Endothelial cell of umbilical vein (primary cell): ENCODE results near the gene DEPDC1B. TPM values are rescaled to one million over a fixed set of nuclear protein-coding genes. Genes with fewer than 3 reads are reported as not detected.

ENCODE experiments used
- BruUV-seq: library from RNA; stranded (reverse); fragments of 400-500 nt; replicated peaks from 2 replicates; lab custom pipeline; 2021; lab: Mats Ljungman, UMichigan
- CTCF ChIA-PET: fragments of 300-600, 350-600 bp; sonication (Branson Sonifier 250); formaldehyde crosslinking; loops from one replicate; lab custom pipeline; 2021; ENCODE audit warnings: antibody characterized with exemption, inconsistent platforms; lab: Charles Lee
- POLR2A ChIA-PET: fragments of 300-600, 350-600 bp; sonication (Branson Sonifier 250); formaldehyde crosslinking; loops from one replicate; lab custom pipeline; 2021; ENCODE audit warnings: antibody characterized with exemption, inconsistent platforms; lab: Charles Lee
- DNase-seq: peaks from one replicate; pipeline ENCODE4 v3.0.0-alpha.2; 2011; ENCODE audit warnings: low read depth, low spot score
- FAIRE-seq: peaks from 2 replicates; lab custom pipeline; 2011; peaks lifted over from hg19 to GRCh38; lab: Jason Lieb, UNC
- H2AFZ ChIP-seq: 2 replicates; pipeline ENCODE4 v1.6.0; 2012; ENCODE audit warnings: low read depth, low read length, control low read depth, inconsistent platforms
- H3K27ac ChIP-seq: 2 replicates; pipeline ENCODE4 v1.5.1; 2011; ENCODE audit warnings: low read depth, mild to moderate bottlenecking, control low read depth, low read length, moderate library complexity; ENCODE audit not compliant: insufficient read depth
- H3K27me3 ChIP-seq, 2 experiments: 2 replicates each; pipeline versions ENCODE4 v1.6.0 to v1.6.1; 2011; ENCODE audit warnings: low read length in 2 of 2, mixed read lengths in 1 of 2; ENCODE audit not compliant: control insufficient read depth in 2 of 2, insufficient read depth in 2 of 2
- H3K36me3 ChIP-seq, 2 experiments: 2 replicates in 1 of 2; 3 replicates in 1 of 2; pipeline ENCODE4 v1.5.1; 2011; ENCODE audit warnings: low read length in 2 of 2, mild to moderate bottlenecking in 1 of 2, moderate library complexity in 1 of 2; ENCODE audit not compliant: control insufficient read depth in 2 of 2, insufficient read depth in 2 of 2; ENCODE audit errors: extremely low read depth in 1 of 2
- H3K4me1 ChIP-seq: 3 replicates; pipeline ENCODE4 v1.5.1; 2011; ENCODE audit warnings: mild to moderate bottlenecking, low read length; ENCODE audit not compliant: control insufficient read depth, insufficient read depth; ENCODE audit errors: extremely low read depth
- H3K4me2 ChIP-seq: 2 replicates; pipeline ENCODE4 v1.6.1; 2011; ENCODE audit warnings: low read length, control low read depth, mixed read lengths; ENCODE audit not compliant: insufficient read depth
- H3K4me3 ChIP-seq, 3 experiments: fragments of 200-600 bp in 1 of 3; sonication (generic), shearing (Covaris generic) in 1 of 3; replicated peaks in 1 of 3; 2 replicates each; pipeline ENCODE4 v1.5.1; 2011 to 2016; ENCODE audit warnings: control low read depth in 3 of 3, low read length in 3 of 3, mild to moderate bottlenecking in 2 of 3, inconsistent platforms in 1 of 3, low read depth in 1 of 3, moderate library complexity in 1 of 3; ENCODE audit not compliant: insufficient read depth in 1 of 3
- H3K79me2 ChIP-seq: 2 replicates; pipeline ENCODE4 v1.6.0; 2012; ENCODE audit warnings: low read length, inconsistent platforms; ENCODE audit not compliant: control insufficient read depth, insufficient read depth
- H3K9ac ChIP-seq: replicated peaks from 2 replicates; pipeline ENCODE3; 2011; ENCODE audit warnings: low read length, control low read depth; ENCODE audit not compliant: insufficient read depth; ENCODE audit errors: extremely low read depth
- H3K9me1 ChIP-seq: replicated peaks from 3 replicates; pipeline ENCODE4 v1.6.0; 2011; ENCODE audit warnings: mild to moderate bottlenecking, low read length; ENCODE audit not compliant: control insufficient read depth, insufficient read depth; ENCODE audit errors: extremely low read depth
- H3K9me3 ChIP-seq: replicated peaks from 2 replicates; pipeline ENCODE4 v1.5.1; 2012; ENCODE audit warnings: low read length, inconsistent platforms; ENCODE audit not compliant: control insufficient read depth, insufficient read depth
- H4K20me1 ChIP-seq: replicated peaks from 2 replicates; pipeline ENCODE3; 2011; ENCODE audit warnings: mild to moderate bottlenecking, low read length; ENCODE audit not compliant: control insufficient read depth, insufficient read depth; ENCODE audit errors: extremely low read depth
- CTCF ChIP-seq, 2 donors: IDR thresholded peaks; 1 replicate in 1 of 2; 2 replicates in 1 of 2; pipeline ENCODE4 v1.5.1; 2011; ENCODE audit warnings: low read length in 2 of 2, mild to moderate bottlenecking in 2 of 2, moderate library complexity in 2 of 2, control low read depth in 1 of 2, inconsistent platforms in 1 of 2, low read depth in 1 of 2; ENCODE audit not compliant: insufficient read depth in 1 of 2; ENCODE audit errors: extremely low read depth in 1 of 2
- EZH2 ChIP-seq: IDR thresholded peaks from 2 replicates; pipeline ENCODE4 v1.6.1; 2012; ENCODE audit warnings: borderline replicate concordance, low read depth, mild to moderate bottlenecking, moderate library complexity, low read length, inconsistent platforms; ENCODE audit not compliant: severe bottlenecking
- FOS ChIP-seq: IDR thresholded peaks from 2 replicates; pipeline ENCODE4 v1.6.1; 2011; ENCODE audit warnings: mild to moderate bottlenecking, low read length, moderate library complexity, borderline replicate concordance; ENCODE audit not compliant: insufficient read depth
- GATA2 ChIP-seq: IDR thresholded peaks from 2 replicates; pipeline ENCODE4 v1.7.0; 2011; ENCODE audit warnings: low read depth, mild to moderate bottlenecking, moderate library complexity, mixed read lengths, low read length; ENCODE audit not compliant: insufficient read length, insufficient read depth
- JUN ChIP-seq: IDR thresholded peaks from 2 replicates; pipeline ENCODE4 v1.6.1; 2011; ENCODE audit warnings: borderline replicate concordance, low read depth; ENCODE audit not compliant: insufficient read length, insufficient read depth
- MAX ChIP-seq: IDR thresholded peaks from 2 replicates; pipeline ENCODE4 v1.6.1; 2011; ENCODE audit not compliant: insufficient read depth, insufficient read length
- MYC ChIP-seq: IDR thresholded peaks from one replicate; pipeline ENCODE4 v1.6.1; 2011; ENCODE audit warnings: mild to moderate bottlenecking, low read depth, low read length
- POLR2A ChIP-seq: IDR thresholded peaks from 2 replicates; pipeline ENCODE4 v1.6.1; 2012; ENCODE audit warnings: low read depth, mild to moderate bottlenecking, control low read depth, low read length
- POLR2AphosphoS5 ChIP-seq: IDR thresholded peaks from 2 replicates; pipeline ENCODE4 v1.6.1; 2012; ENCODE audit warnings: low read depth, mild to moderate bottlenecking, control low read depth, low read length, moderate library complexity; ENCODE audit not compliant: insufficient read depth
- dilution Hi-C: fragments of 300-500 bp; cut with MboI; formaldehyde crosslinking; loops from one replicate; pipeline ENCODE4 v1.15.0; 2019; ENCODE audit warnings: low sequenced_read_pairs; ENCODE audit not compliant: extremely low pct_ligation_motif_present
- intact Hi-C: fragments of 100-400 bp; cut with micrococcal nuclease; formaldehyde crosslinking; loops from one replicate; pipeline ENCODE4 v1.10.0; 2022
- polyA plus RNA-seq, 4 experiments: library from polyadenylated mRNA; depleted of rRNA in 3 of 4; stranded (reverse) in 3 of 4; unstranded in 1 of 4; fragments of >200 nt; gene quantifications; 2 replicates each; pipeline versions ENCODE4 v1.2.1 to v1.2.3, GENCODE V29; 2011 to 2012; ENCODE audit warnings: missing spikeins in 1 of 4
- total RNA-seq: library from RNA; stranded (reverse); gene quantifications from 2 replicates; pipeline ENCODE4 v1.2.3, GENCODE V29; 2021

The DEPDC1B gene
- total and polyA plus RNA-seq, 2 donors (not counting 3 experiments of a cell fraction or from before 2014, with no cell fraction given), result 6.7 to 18.7 TPM

- H3K27ac ChIP-seq, result no peak overlapping the region
- CTCF ChIA-PET, result interaction anchor here (1.6 to 2.8 kb wide), 3 partner anchors 14 to 1469 kb away, joined by 4 to 18 read pairs (median 5); partner anchors contain the start of gene DEPDC1B
Measured at GRCh38 chr5:60674251-60675069, 25.5 kb downstream of the DEPDC1B start.

More at GRCh38 chr5:60674251-60675069, 25.5 kb downstream of the DEPDC1B start:
- H4K20me1 ChIP-seq, result no peaks in the 10 kb centered on the region
- intact Hi-C loops, result loop anchor here (5.0 kb wide), 2 partner anchors 208 to 273 kb away; partner anchors contain the start of genes ERCC8 and NDUFAF2
- dilution Hi-C loops, result no loop called here
- POLR2A ChIA-PET, result no interaction called here
- H3K9me3 ChIP-seq, result no peaks in the 10 kb centered on the region
- H3K9ac ChIP-seq, result no peak overlapping the region
- no peak for TF ChIP-seq MAX
- TF ChIP-seq POLR2AphosphoS5, result no peak
- TF ChIP-seq EZH2, result no peak
- no peak for TF ChIP-seq CTCF (IDR thresholded peaks at IDR 0.05; ENCODE audit: extremely low read depth in 1 of 2, insufficient read depth in 1 of 2, low read depth in 1 of 2, low read length in 2 of 2)
- no peak for TF ChIP-seq JUN
- TF ChIP-seq POLR2A, result no peak
- TF ChIP-seq FOS, result no peak
- no peak for TF ChIP-seq GATA2
- TF ChIP-seq MYC, result no peak
- H3K27me3 ChIP-seq, result no peaks in the 10 kb centered on the region
- BruUV-seq, result no TSS peak
- H3K4me2 ChIP-seq, result no peak overlapping the region
- H2AFZ ChIP-seq, result peak overlapping the region; percentile 21
- FAIRE-seq, result peak; percentile 21
- H3K4me3 ChIP-seq, result no peak overlapping the region
- no peaks in the 10 kb centered on the region for H3K36me3 ChIP-seq
- H3K4me1 ChIP-seq, result no peaks in the 10 kb centered on the region
- H3K9me1 ChIP-seq, result no peaks in the 10 kb centered on the region
- peaks cover 55% of the 10 kb centered on the region for H3K79me2 ChIP-seq
- no peak for DNase-seq
